HG03095 (cell line): ENCODE results near the gene PRKCH.
A peak's percentile ranks its signal among the peaks of the same experiment; 100 is the strongest.
"Not testable (repeated sequence)": the region's sequence is repeated elsewhere in the genome, so short reads cannot be mapped to it uniquely, and the experiment has no call there.

Experiments
- ATAC-seq: cut with Tn5 transposase; IDR thresholded peaks from one replicate; pipeline ENCODE4 v1.9.1; 2021; ENCODE audit warnings: moderate library complexity; ENCODE audit not compliant: unreplicated experiment

The PRKCH gene

GRCh38 chr14:61524936-61525292 lies 203.5 kb downstream of the PRKCH start:
- no peak for ATAC-seq

- ATAC-seq, result peak; percentile 85
Measured at GRCh38 chr14:61525293-61526011, 204.1 kb downstream of the PRKCH start.

- ATAC-seq, result no peak
Measured at GRCh38 chr14:61526405-61527312, 205.3 kb downstream of the PRKCH start.

GRCh38 chr14:61527325-61528100 lies 206.1 kb downstream of the PRKCH start:
- no peak for ATAC-seq

GRCh38 chr14:61528591-61529021 lies 207.2 kb downstream of the PRKCH start:
- no peak for ATAC-seq

- not testable (repeated sequence) for ATAC-seq
Measured at GRCh38 chr14:61529360-61529759, 208.0 kb downstream of the PRKCH start.

GRCh38 chr14:61530296-61530695 lies 208.9 kb downstream of the PRKCH start:
- no peak for ATAC-seq

GRCh38 chr14:61530896-61531295 lies 209.5 kb downstream of the PRKCH start:
- no peak for ATAC-seq

- ATAC-seq, result no peak
Measured at GRCh38 chr14:61531465-61532122, 210.2 kb downstream of the PRKCH start.

GRCh38 chr14:61532123-61532505 lies 210.7 kb downstream of the PRKCH start:
- ATAC-seq, result no peak

GRCh38 chr14:61532763-61533162 lies 211.4 kb downstream of the PRKCH start:
- no peak for ATAC-seq

GRCh38 chr14:61533513-61534255 lies 212.3 kb downstream of the PRKCH start:
- ATAC-seq, result no peak

- no peak for ATAC-seq
Measured at GRCh38 chr14:61535032-61535431, 213.7 kb downstream of the PRKCH start.

- no peak for ATAC-seq
Measured at GRCh38 chr14:61535458-61535857, 214.1 kb downstream of the PRKCH start.

- ATAC-seq, result no peak
Measured at GRCh38 chr14:61536661-61537562, 215.5 kb downstream of the PRKCH start.

GRCh38 chr14:61537563-61538463 lies 216.4 kb downstream of the PRKCH start:
- peak; percentile 62 for ATAC-seq

- ATAC-seq, result no peak
Measured at GRCh38 chr14:61538464-61539022, 217.2 kb downstream of the PRKCH start.

GRCh38 chr14:61539631-61540030 lies 218.3 kb downstream of the PRKCH start:
- ATAC-seq, result no peak
